IMR-90 (cell line): Measurements from ENCODE around the gene UCHL5. TPM values are rescaled to one million over a fixed set of nuclear protein-coding genes. Genes with fewer than 3 reads are reported as not detected.

Experiments used
- ATAC-seq: fragments of 200-7000 bp; cut with Tn5 transposase; 2 replicates; pipeline ENCODE4 v1.9.1; 2020; ENCODE audit warnings: low read depth, mild to moderate bottlenecking, moderate library complexity
- BruUV-seq: library from RNA; stranded (reverse); fragments of 400-500 nt; replicated peaks from 2 replicates; lab custom pipeline; 2021; lab: Mats Ljungman, UMichigan
- CTCF ChIA-PET: fragments of 300-600 bp; formaldehyde crosslinking; extraction: SDS; loops from one replicate; lab custom pipeline; 2021; ENCODE audit warnings: antibody characterized with exemption; lab: Yijun Ruan, JAX
- POLR2A ChIA-PET: fragments of 300-600 bp; sonication (Branson Sonifier 250); formaldehyde crosslinking; loops from one replicate; lab custom pipeline; 2022; ENCODE audit warnings: antibody characterized with exemption; ENCODE audit not compliant: unreplicated experiment; lab: Charles Lee
- DNase-seq: peaks from one replicate; pipeline ENCODE4 v3.0.0; 2013
- H2AFZ ChIP-seq: replicated peaks from 2 replicates; pipeline ENCODE3; 2013; ENCODE audit warnings: low read length, mild to moderate bottlenecking; ENCODE audit not compliant: poor library complexity
- H2AK5ac ChIP-seq: 2 replicates; pipeline ENCODE4 v1.6.1; 2013; ENCODE audit warnings: low read depth, low read length, inconsistent platforms
- H2AK9ac ChIP-seq: replicated peaks from 2 replicates; pipeline ENCODE3; 2013; ENCODE audit warnings: mild to moderate bottlenecking, low read depth, low read length, moderate library complexity; ENCODE audit not compliant: poor library complexity
- H2BK120ac ChIP-seq: 2 replicates; pipeline ENCODE4 v1.6.1; 2013; ENCODE audit warnings: low read depth, low read length, inconsistent platforms
- H2BK15ac ChIP-seq: 3 replicates; pipeline ENCODE4 v1.6.1; 2013; ENCODE audit warnings: low read depth, low read length, inconsistent platforms
- H2BK20ac ChIP-seq: 2 replicates; pipeline ENCODE4 v1.6.1; 2013; ENCODE audit warnings: low read depth, mild to moderate bottlenecking, inconsistent platforms, low read length, moderate library complexity
- H2BK5ac ChIP-seq: 2 replicates; pipeline ENCODE4 v1.6.1; 2013; ENCODE audit warnings: mild to moderate bottlenecking, low read depth, low read length, inconsistent platforms; ENCODE audit not compliant: poor library complexity, severe bottlenecking
- H3K14ac ChIP-seq: replicated peaks from 2 replicates; pipeline ENCODE4 v1.6.1; 2013; ENCODE audit warnings: low read depth, low read length, inconsistent platforms
- H3K18ac ChIP-seq: 2 replicates; pipeline ENCODE4 v1.6.1; 2013; ENCODE audit warnings: low read depth, low read length, control low read depth
- H3K23ac ChIP-seq: 2 replicates; pipeline ENCODE4 v1.6.1; 2013; ENCODE audit warnings: low read depth, low read length, inconsistent platforms
- H3K27ac ChIP-seq: 2 replicates; pipeline ENCODE4 v1.5.1; 2013; ENCODE audit warnings: mild to moderate bottlenecking, control low read depth, low read length; ENCODE audit not compliant: insufficient read depth
- H3K27me3 ChIP-seq: 2 replicates; pipeline ENCODE4 v1.6.1; 2013; ENCODE audit warnings: low read length; ENCODE audit not compliant: control insufficient read depth, insufficient read depth
- H3K36me3 ChIP-seq: 2 replicates; pipeline ENCODE4 v1.6.1; 2013; ENCODE audit warnings: low read length, mixed read lengths; ENCODE audit not compliant: control insufficient read depth, insufficient read depth
- H3K4ac ChIP-seq: 2 replicates; pipeline ENCODE4 v1.6.1; 2013; ENCODE audit warnings: low read depth, low read length, inconsistent platforms
- H3K4me1 ChIP-seq: 2 replicates; pipeline ENCODE4 v1.6.1; 2013; ENCODE audit warnings: low read length, mixed read lengths; ENCODE audit not compliant: control insufficient read depth, insufficient read depth
- H3K4me2 ChIP-seq: 2 replicates; pipeline ENCODE4 v1.6.1; 2013; ENCODE audit warnings: low read depth, mild to moderate bottlenecking, control low read depth, low read length, moderate library complexity
- H3K4me3 ChIP-seq: 2 replicates; pipeline ENCODE4 v1.5.1; 2013; ENCODE audit warnings: low read depth, mild to moderate bottlenecking, control low read depth, low read length, moderate library complexity; ENCODE audit not compliant: insufficient read depth
- H3K56ac ChIP-seq: 2 replicates; pipeline ENCODE4 v1.6.1; 2013; ENCODE audit warnings: low read length, inconsistent platforms; ENCODE audit not compliant: insufficient read depth; ENCODE audit errors: extremely low read depth
- H3K79me1 ChIP-seq, 2 experiments: 2 replicates each; pipeline ENCODE4 v1.6.1; 2013; ENCODE audit warnings: low read length in 2 of 2, inconsistent platforms in 1 of 2, low read depth in 1 of 2
- H3K9ac ChIP-seq: 2 replicates; pipeline ENCODE4 v1.6.1; 2013; ENCODE audit warnings: low read depth, low read length, control low read depth
- H3K9me1 ChIP-seq: 2 replicates; pipeline ENCODE4 v1.6.1; 2013; ENCODE audit warnings: low read length, inconsistent platforms; ENCODE audit not compliant: insufficient read depth
- H3K9me3 ChIP-seq: 2 replicates; pipeline ENCODE4 v1.6.1; 2013; ENCODE audit warnings: low read length; ENCODE audit not compliant: control insufficient read depth, insufficient read depth
- H4K20me1 ChIP-seq: 2 replicates; pipeline ENCODE4 v1.6.1; 2013; ENCODE audit warnings: low read length, inconsistent platforms; ENCODE audit not compliant: insufficient read depth
- H4K5ac ChIP-seq: 2 replicates; pipeline ENCODE4 v1.6.1; 2013; ENCODE audit warnings: mild to moderate bottlenecking, low read depth, low read length, control low read depth
- H4K8ac ChIP-seq, 2 experiments: 2 replicates each; pipeline ENCODE4 v1.6.1; 2013; ENCODE audit warnings: low read depth in 2 of 2, low read length in 2 of 2, control low read depth in 1 of 2, inconsistent platforms in 1 of 2
- H4K91ac ChIP-seq: 2 replicates; pipeline ENCODE4 v1.6.1; 2013; ENCODE audit warnings: low read depth, low read length, inconsistent platforms; ENCODE audit not compliant: insufficient read depth
- BHLHE40 ChIP-seq: fragments of 150-350 bp; IDR thresholded peaks from 2 replicates; pipeline ENCODE4 v1.6.1; 2016; ENCODE audit warnings: mild to moderate bottlenecking, low read depth, low read length
- CEBPB ChIP-seq: IDR thresholded peaks from 2 replicates; pipeline ENCODE4 v1.6.1; 2012; ENCODE audit warnings: low read depth, low read length, improper control_type of control experiment
- CHD1 ChIP-seq: IDR thresholded peaks from 2 replicates; pipeline ENCODE4 v1.6.1; 2012; ENCODE audit warnings: low read depth, low read length, improper control_type of control experiment
- CTCF ChIP-seq: conservative IDR thresholded peaks from 2 replicates; pipeline ENCODE4 v1.5.1; 2012; ENCODE audit warnings: mild to moderate bottlenecking, low read depth, low read length, improper control_type of control experiment
- ELK1 ChIP-seq: fragments of 150-350 bp; IDR thresholded peaks from 2 replicates; pipeline ENCODE4 v1.6.1; 2016; ENCODE audit warnings: low read depth, mild to moderate bottlenecking, low read length, moderate library complexity, borderline replicate concordance
- FOS ChIP-seq: fragments of 150-350 bp; IDR thresholded peaks from 2 replicates; pipeline ENCODE4 v1.6.1; 2016; ENCODE audit warnings: low read depth, low read length
- MAFK ChIP-seq: IDR thresholded peaks from 2 replicates; pipeline ENCODE4 v1.6.1; 2012; ENCODE audit warnings: low read depth, low read length, improper control_type of control experiment
- MAZ ChIP-seq: IDR thresholded peaks from 2 replicates; pipeline ENCODE4 v1.6.1; 2012; ENCODE audit warnings: low read depth, mild to moderate bottlenecking, low read length, improper control_type of control experiment, moderate library complexity, borderline replicate concordance
- MXI1 ChIP-seq: IDR thresholded peaks from 2 replicates; pipeline ENCODE4 v1.6.1; 2012; ENCODE audit warnings: low read depth, mild to moderate bottlenecking, low read length, moderate library complexity, borderline replicate concordance
- NFE2L2 ChIP-seq: fragments of 150-350 bp; IDR thresholded peaks from 2 replicates; pipeline ENCODE4 v1.6.1; 2016; ENCODE audit warnings: low read depth, mild to moderate bottlenecking, low read length
- POLR2A ChIP-seq: IDR thresholded peaks from 2 replicates; pipeline ENCODE4 v1.6.1; 2012; ENCODE audit warnings: mild to moderate bottlenecking, low read depth, low read length
- RAD21 ChIP-seq: IDR thresholded peaks from 2 replicates; pipeline ENCODE4 v1.6.1; 2012; ENCODE audit warnings: low read length, improper control_type of control experiment
- RCOR1 ChIP-seq: IDR thresholded peaks from 2 replicates; pipeline ENCODE4 v1.6.1; 2012; ENCODE audit warnings: mild to moderate bottlenecking, low read length, improper control_type of control experiment; ENCODE audit not compliant: insufficient replicate concordance
- RFX5 ChIP-seq: IDR thresholded peaks from 2 replicates; pipeline ENCODE4 v1.8.0; 2012; ENCODE audit warnings: low read depth, mild to moderate bottlenecking, low read length, moderate library complexity
- SMC3 ChIP-seq: fragments of 150-350 bp; IDR thresholded peaks from 2 replicates; pipeline ENCODE4 v1.6.1; 2016; ENCODE audit warnings: low read depth, mild to moderate bottlenecking, antibody characterized with exemption, low read length, moderate library complexity
- USF2 ChIP-seq: fragments of 150-350 bp; IDR thresholded peaks from 2 replicates; pipeline ENCODE4 v1.6.1; 2017; ENCODE audit warnings: mild to moderate bottlenecking, antibody characterized with exemption, low read length, low read depth
- WGBS, 2 experiments: methylation state at CpG; one replicate each; pipeline versions ENCODE4 v1.1.5 to v1.1.7; 2013; ENCODE audit warnings: missing lambda C conversion rate in 2 of 2; ENCODE audit not compliant: insufficient read length in 1 of 2; ENCODE audit errors: extremely low coverage in 2 of 2; 5-methylcytosine and 5-hydroxymethylcytosine counted together
- dilution Hi-C: fragments of 300-500 bp; cut with HindIII; formaldehyde crosslinking; loops from one replicate; pipeline ENCODE4 v1.14.3; 2018; ENCODE audit warnings: low sequenced_read_pairs; ENCODE audit not compliant: unreplicated experiment
- in situ Hi-C: fragments of 300-500 bp; cut with MboI; formaldehyde crosslinking; loops from 3 replicates; pipeline ENCODE4 v1.14.3; 2019; ENCODE audit warnings: low sequenced_read_pairs, inconsistent platforms, mixed read lengths
- intact Hi-C: fragments of 100-400 bp; cut with micrococcal nuclease; formaldehyde crosslinking; loops from 2 replicates; pipeline ENCODE4 v1.10.0; 2022
- polyA plus RNA-seq, 3 experiments: library from polyadenylated mRNA; depleted of rRNA; stranded (reverse); fragments of >200 nt; gene quantifications; 2 replicates each; pipeline ENCODE4 v1.2.3, GENCODE V29; 2012; ENCODE audit warnings: low replicate concordance in 1 of 3
- total RNA-seq: library from RNA; depleted of rRNA; stranded (reverse); fragments of >200 nt; gene quantifications from 2 replicates; pipeline ENCODE4 v1.2.3, GENCODE V29; 2012

The UCHL5 gene
- total and polyA plus RNA-seq, 2 of the 4 experiments (the other 2 are of a cell fraction) = 12.9 to 18.4 TPM

- H3K4ac ChIP-seq = no peak overlapping the region
- no peak overlapping the region for H4K8ac ChIP-seq
- BruUV-seq = no TSS peak
- H3K79me1 ChIP-seq = no peaks in the 10 kb centered on the region
- H3K27ac ChIP-seq = no peak overlapping the region
- TF ChIP-seq SMC3 (no peak), MAFK (no peak), MAZ (no peak), NFE2L2 (no peak), MXI1 (no peak), RAD21 (no peak), RCOR1 (no peak), CTCF (no peak), BHLHE40 (no peak), FOS (no peak), RFX5 (no peak), CHD1 (no peak), ELK1 (no peak), POLR2A (no peak), USF2 (no peak), CEBPB (no peak)
- no peak overlapping the region for H3K4me3 ChIP-seq
- no peak overlapping the region for H4K5ac ChIP-seq
- dilution Hi-C loops = no loop called here
- ChIA-PET CTCF (interaction anchor here (0.6 kb wide), 1 partner anchor 9 kb away, joined by 3 read pairs; no protein-coding TSS in a partner anchor), POLR2A (no interaction called here)
- H2BK120ac ChIP-seq = no peak overlapping the region
- intact Hi-C loops = no loop called here
- no peaks in the 10 kb centered on the region for H3K9me1 ChIP-seq
- H3K18ac ChIP-seq = no peak overlapping the region
- no peak for ATAC-seq
- H2BK20ac ChIP-seq = no peak overlapping the region
- in situ Hi-C loops = no loop called here
- H3K56ac ChIP-seq = no peak overlapping the region
- H2BK15ac ChIP-seq = no peak overlapping the region
- no peak overlapping the region for H2AK5ac ChIP-seq
- DNase-seq = no peak
- H4K20me1 ChIP-seq = no peaks in the 10 kb centered on the region
- no peak overlapping the region for H3K23ac ChIP-seq
- H3K9ac ChIP-seq = no peak overlapping the region
- 66% methylated on average over 4 of the region's 8 CpGs; no CpG with 5 or more reads in 1 of the 2 experiments for WGBS, 2 experiments
- no peak overlapping the region for H2AK9ac ChIP-seq
- no peaks in the 10 kb centered on the region for H3K36me3 ChIP-seq
- no peaks in the 10 kb centered on the region for H3K27me3 ChIP-seq
- H3K4me2 ChIP-seq = no peak overlapping the region
- no peaks in the 10 kb centered on the region for H3K9me3 ChIP-seq
- H3K14ac ChIP-seq = no peak overlapping the region
- H4K91ac ChIP-seq = no peak overlapping the region
- no peak overlapping the region for H2BK5ac ChIP-seq
- H3K4me1 ChIP-seq = peaks cover 4% of the 10 kb centered on the region
- no peak overlapping the region for H2AFZ ChIP-seq
Observed at GRCh38 chr1:192977089-192977706, 82.0 kb downstream of the UCHL5 start.
